HG03196 (cell line): ENCODE measurements around the gene IL22RA1.

ENCODE experiments used
- ATAC-seq: cut with Tn5 transposase; IDR thresholded peaks from one replicate; pipeline ENCODE4 v1.9.1; 2021; ENCODE audit not compliant: unreplicated experiment

The IL22RA1 gene

DNA sequence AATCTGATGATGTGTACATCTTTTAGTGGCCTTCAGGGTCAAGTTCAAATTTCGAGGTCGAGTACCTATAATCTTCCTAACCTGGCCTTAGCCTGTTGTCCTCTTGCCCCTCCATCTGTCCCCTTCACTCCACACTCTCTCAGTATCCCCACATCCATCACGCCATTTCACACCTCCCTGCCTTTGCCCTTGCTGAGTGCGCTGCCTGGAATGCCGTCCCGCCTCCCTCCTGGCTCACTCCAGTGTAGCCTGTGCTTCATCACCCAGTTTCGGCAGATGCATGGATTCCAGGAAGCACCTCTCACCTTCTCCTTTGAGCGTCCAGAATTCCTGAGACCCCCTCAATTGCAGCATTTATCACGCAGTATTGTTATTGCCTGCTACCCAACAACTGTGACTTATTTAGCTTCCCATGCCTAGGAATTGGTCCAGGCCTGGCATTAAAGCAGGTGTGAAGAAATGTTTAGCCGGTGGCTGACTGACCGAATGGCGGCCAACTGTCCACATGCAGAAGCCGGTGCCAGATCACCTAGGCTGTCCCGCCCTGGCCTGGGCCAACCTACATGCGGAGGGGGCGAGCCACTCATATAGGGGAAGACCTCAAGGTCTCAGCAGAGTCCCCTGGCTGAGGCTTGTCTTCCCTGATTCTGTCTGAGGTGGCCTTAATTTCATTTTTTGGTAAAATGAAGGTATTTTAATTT lies 65.5 kb downstream of the IL22RA1 start:
- no peak for ATAC-seq

DNA sequence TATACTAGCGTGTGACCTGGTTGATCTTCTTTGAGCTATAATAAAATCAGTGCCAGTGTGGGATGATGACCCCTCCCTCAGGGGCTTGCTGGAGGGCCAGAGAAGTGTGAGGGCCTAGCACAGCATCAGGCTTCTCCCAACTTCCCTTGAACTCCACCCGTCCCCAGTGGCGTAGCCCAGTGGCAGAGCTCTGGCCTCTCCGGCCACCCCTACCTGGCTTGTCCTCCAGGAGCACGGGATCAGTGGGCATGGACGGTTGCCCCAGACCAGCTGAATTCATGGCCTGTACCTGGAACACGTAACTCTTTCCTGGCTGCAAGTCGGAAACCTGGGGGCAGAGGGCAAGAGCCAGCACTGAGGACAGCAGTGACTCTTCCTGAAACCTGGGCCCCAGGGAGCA lies 67.0 kb downstream of the IL22RA1 start:
- ATAC-seq: no peak

DNA sequence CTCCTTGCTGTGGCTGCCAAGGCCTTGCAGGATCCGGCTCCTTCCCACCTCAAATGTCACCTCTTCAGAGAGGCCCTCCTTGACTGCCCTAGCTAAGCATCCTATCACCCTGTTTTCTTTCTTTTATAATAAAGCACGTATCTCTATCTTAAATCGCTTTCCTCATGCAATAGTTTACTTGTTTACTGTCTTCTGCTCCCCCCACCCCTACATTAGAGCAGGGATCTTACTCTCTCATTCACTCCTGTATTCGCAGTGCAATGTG lies 67.4 kb downstream of the IL22RA1 start:
- no peak for ATAC-seq

DNA sequence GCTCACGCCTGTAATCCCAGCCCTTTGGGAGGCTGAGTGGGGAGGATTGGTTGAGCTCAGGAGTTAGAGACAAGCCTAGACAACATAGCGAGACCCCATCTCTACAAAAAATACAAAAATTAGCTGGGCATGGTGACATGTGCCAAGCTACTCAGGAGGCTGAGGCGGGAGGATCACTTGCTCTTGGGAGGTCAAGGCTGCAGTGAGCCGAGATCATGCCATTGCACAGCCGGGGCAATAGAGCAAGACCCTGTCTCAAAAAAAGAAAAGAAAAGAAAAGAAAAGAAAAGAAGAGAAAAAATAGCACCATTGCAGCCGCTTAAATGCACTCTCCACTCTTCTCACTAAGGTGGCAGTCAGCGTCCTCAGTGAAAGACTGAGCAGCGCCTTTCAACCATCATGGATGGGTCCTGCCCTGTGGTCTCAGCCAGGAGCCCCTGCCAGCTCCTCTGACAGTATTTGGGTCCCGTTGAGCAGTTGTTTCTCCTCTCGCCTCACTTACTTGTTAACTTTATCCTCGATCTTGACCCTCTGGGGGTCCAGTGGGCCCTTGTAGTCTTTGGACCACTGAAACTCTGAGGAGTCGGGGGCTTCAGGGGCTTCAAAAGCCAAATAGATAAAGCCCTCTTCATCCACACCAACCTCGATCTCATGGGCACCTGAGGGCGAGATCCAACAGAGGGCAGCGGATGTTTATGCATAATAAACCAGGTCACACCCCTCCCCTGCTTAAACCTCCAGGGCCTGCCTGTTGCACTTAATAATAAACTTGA lies 67.9 kb downstream of the IL22RA1 start:
- no peak for ATAC-seq

DNA sequence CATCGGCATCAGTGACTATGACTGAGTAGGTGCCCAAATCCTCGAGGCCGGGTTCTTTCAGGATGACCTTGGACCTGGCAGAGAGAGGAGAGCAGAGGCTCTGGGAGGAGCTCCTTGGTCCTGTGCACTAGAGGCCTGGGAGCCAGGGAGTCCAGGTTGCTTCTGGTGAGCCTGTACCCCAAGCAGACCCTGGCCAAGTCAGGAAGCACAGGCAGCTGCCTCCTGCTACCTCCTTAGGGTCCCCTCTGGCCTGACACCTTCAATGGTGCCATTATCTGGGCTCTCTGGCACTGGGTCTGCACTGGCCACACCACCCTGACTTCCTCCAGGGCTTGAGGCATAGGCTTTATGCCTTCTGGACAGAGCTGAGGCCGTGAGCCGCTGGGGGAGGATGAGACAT lies 68.7 kb downstream of the IL22RA1 start:
- no peak for ATAC-seq

DNA sequence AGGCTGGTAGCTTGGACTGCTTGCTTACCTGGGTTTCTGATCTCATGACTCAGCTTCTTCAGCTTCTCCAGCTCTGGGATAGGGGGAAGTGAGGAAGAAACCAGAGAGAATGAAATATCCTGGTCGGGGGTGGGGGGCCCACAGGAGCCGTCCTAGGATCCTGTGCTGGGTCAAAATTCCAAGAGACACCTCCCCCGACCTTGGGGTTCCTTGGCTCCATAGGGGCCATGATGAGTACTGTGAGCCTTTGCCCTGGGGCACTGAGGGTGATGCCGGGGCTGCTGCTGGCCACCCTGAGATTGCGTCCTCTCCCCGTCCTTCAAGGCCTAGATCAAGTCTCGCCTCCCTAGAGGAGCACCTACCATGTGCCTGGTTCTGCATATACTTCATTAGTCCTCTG lies 71.0 kb downstream of the IL22RA1 start:
- no peak for ATAC-seq

DNA sequence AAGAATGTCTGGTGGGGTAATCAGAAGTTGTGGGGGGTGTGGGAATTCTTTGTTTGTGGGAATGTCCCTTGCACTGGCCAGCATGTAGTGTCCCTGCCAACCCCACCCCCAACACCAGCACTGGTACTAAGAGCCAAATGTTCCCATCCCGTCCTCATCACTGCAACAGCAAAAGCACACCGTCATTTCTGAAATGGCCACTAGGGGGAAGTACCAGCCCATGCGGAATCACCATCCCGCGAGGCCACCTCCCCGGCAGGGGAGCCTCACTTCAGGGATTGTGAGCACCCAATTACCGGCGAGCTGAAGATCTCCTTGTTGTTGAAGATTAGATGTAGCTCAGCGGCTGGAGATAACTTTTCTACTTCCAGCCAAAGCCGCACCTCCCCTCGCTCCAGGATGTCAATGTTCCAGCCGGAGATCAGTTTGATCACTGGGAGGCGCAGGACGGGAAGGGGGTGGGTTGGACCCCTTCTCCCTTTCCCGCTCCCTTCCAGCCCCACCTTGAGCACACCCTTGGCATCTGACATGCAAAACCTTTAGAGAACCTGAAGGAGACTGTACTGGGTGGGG lies 72.0 kb downstream of the IL22RA1 start:
- ATAC-seq: no peak

DNA sequence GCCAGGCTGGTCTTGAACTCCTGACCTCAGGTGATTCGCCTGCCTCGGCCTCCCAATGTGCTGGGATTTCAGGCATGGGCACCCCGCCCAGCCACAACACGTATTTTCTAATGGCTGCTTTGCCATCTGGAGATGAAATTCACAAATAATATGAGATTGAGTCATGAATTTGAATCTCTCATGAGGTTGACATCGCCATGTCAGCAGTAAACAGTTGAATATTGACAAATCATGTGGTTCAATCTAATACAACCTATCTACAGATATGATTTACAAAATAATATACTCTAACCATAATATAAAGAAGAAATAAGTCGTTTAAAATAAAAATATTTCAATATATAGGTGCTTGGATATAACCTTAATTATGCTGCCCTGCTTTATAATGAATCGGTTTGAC lies 73.1 kb downstream of the IL22RA1 start:
- no peak for ATAC-seq
